Gastroesophageal sphincter (tissue), 4 donors: ENCODE data around the gene LDLRAD4. TPM values are rescaled to one million over a fixed set of nuclear protein-coding genes. Genes with fewer than 3 reads are reported as not detected.

ENCODE experiments used
- ATAC-seq: fragments of 150-250 bp; one replicate; pipeline ENCODE4 v1.9.1; 2016; ENCODE audit warnings: mild to moderate bottlenecking, moderate library complexity
- H3K27ac ChIP-seq, 4 donors: fragments of 200-600 bp; sonication (generic) in 3 of 4; 1 replicate in 3 of 4; 2 replicates in 1 of 4; pipeline ENCODE4 v1.5.1; 2016 to 2019
- H3K27me3 ChIP-seq: fragments of 200-600 bp; sonication (generic); one replicate; pipeline ENCODE4 v1.5.1; 2019
- H3K36me3 ChIP-seq, 2 donors: fragments of 200-600 bp; sonication (generic); one replicate each; pipeline ENCODE4 v1.5.1; 2019; ENCODE audit warnings: control low read depth in 1 of 2
- H3K4me1 ChIP-seq, 3 donors: fragments of 200-600 bp; sonication (generic); 1 replicate in 2 of 3; 2 replicates in 1 of 3; pipeline ENCODE4 v1.5.1; 2016 to 2019; ENCODE audit warnings: control low read depth in 2 of 3
- H3K4me3 ChIP-seq, 2 donors: fragments of 200-600 bp; sonication (generic); one replicate each; pipeline ENCODE4 v1.5.1; 2019; ENCODE audit warnings: mild to moderate bottlenecking in 1 of 2, moderate library complexity in 1 of 2
- H3K9me3 ChIP-seq, 3 donors: fragments of 200-600 bp; sonication (generic); one replicate each; pipeline ENCODE4 v1.5.1; 2017 to 2019; ENCODE audit warnings: control low read depth in 2 of 3
- CTCF ChIP-seq, 4 experiments: fragments of 200-600 bp in 2 of 4; fragments of 450-650 bp in 2 of 4; sonication (generic) in 1 of 4; IDR thresholded peaks; one replicate each; pipeline ENCODE4 v1.5.1; 2017 to 2019; ENCODE audit warnings: antibody characterized with exemption in 4 of 4, mild to moderate bottlenecking in 2 of 4, moderate library complexity in 2 of 4
- EP300 ChIP-seq: sonication (generic); formaldehyde crosslinking; IDR thresholded peaks from one replicate; pipeline ENCODE4 v1.6.1; 2017; ENCODE audit warnings: antibody characterized with exemption, mild to moderate bottlenecking
- POLR2A ChIP-seq, 2 donors: fragments of 450-650 bp; IDR thresholded peaks; one replicate each; pipeline ENCODE4 v1.6.1; 2017; ENCODE audit warnings: antibody characterized with exemption in 2 of 2, mild to moderate bottlenecking in 2 of 2, moderate library complexity in 1 of 2
- POLR2AphosphoS5 ChIP-seq: sonication (generic); formaldehyde crosslinking; IDR thresholded peaks from one replicate; pipeline ENCODE4 v1.6.1; 2017; ENCODE audit warnings: antibody characterized with exemption
- WGBS, 2 donors: methylation state at CpG; one replicate each; pipeline ENCODE4 v1.1.5; 2018; ENCODE audit warnings: low coverage in 1 of 2; 5-methylcytosine and 5-hydroxymethylcytosine counted together
- total RNA-seq, 4 donors: library from RNA; depleted of rRNA; stranded (reverse); fragments of >200 nt; gene quantifications; one replicate each; pipeline ENCODE4 v1.1.0, GENCODE V29; 2016

LDLRAD4 gene
- total RNA-seq, 4 donors from 2014 or later: 28.1 to 85.9 (median 55.2) TPM

GRCh38 chr18:13332874-13333273 lies 114.3 kb downstream of the LDLRAD4 start:
- no peak for ATAC-seq
- WGBS, 2 donors: 78% methylated on average over 5 of the region's 5 CpGs
- no peaks in the 10 kb centered on the region for H3K36me3 ChIP-seq
- TF ChIP-seq EP300 (no peak), POLR2A (IDR thresholded peaks at IDR 0.05) (no peak)
- H3K4me1 ChIP-seq: peaks cover 0 to 3% (median 0%) of the 10 kb centered on the region in 3 donors
- no peak overlapping the region for H3K4me3 ChIP-seq
- no peak overlapping the region for H3K27ac ChIP-seq
- no peaks in the 10 kb centered on the region for H3K27me3 ChIP-seq
- no peaks in the 10 kb centered on the region for H3K9me3 ChIP-seq

- TF ChIP-seq POLR2AphosphoS5 (no peak), POLR2A (IDR thresholded peaks at IDR 0.05) (no peak), CTCF (IDR thresholded peaks at IDR 0.05) (no peak), EP300 (no peak)
- Histone ChIP-seq H3K4me1 (peaks cover 0 to 3% (median 0%) of the 10 kb centered on the region in 3 donors), H3K27ac (no peak overlapping the region), H3K4me3 (no peak overlapping the region), H3K36me3 (no peaks in the 10 kb centered on the region), H3K9me3 (no peaks in the 10 kb centered on the region), H3K27me3 (no peaks in the 10 kb centered on the region)
- ATAC-seq: no peak
- 80 to 85% methylated on average over 1 to 6 of the region's 6 CpGs for WGBS, 2 donors
Measured at GRCh38 chr18:13335903-13336302, 117.3 kb downstream of the LDLRAD4 start.

GRCh38 chr18:13336841-13337240 lies 118.3 kb downstream of the LDLRAD4 start:
- no peak overlapping the region for H3K27ac ChIP-seq
- peaks cover 0 to 3% (median 0%) of the 10 kb centered on the region in 3 donors for H3K4me1 ChIP-seq
- TF ChIP-seq EP300 (no peak), POLR2AphosphoS5 (no peak), POLR2A (IDR thresholded peaks at IDR 0.05) (no peak), CTCF (IDR thresholded peaks at IDR 0.05) (no peak)
- no peak overlapping the region for H3K4me3 ChIP-seq
- H3K36me3 ChIP-seq: no peaks in the 10 kb centered on the region
- H3K27me3 ChIP-seq: no peaks in the 10 kb centered on the region
- no peak for ATAC-seq
- WGBS, 2 donors: 45 to 81% methylated on average over 1 to 4 of the region's 4 CpGs
- H3K9me3 ChIP-seq: peaks cover 0 to 5% (median 0%) of the 10 kb centered on the region in 3 donors

GRCh38 chr18:13337369-13337768 lies 118.8 kb downstream of the LDLRAD4 start:
- Histone ChIP-seq H3K4me3 (no peak overlapping the region), H3K36me3 (no peaks in the 10 kb centered on the region), H3K27me3 (no peaks in the 10 kb centered on the region), H3K4me1 (peaks cover 0 to 3% (median 0%) of the 10 kb centered on the region in 3 donors), H3K27ac (no peak overlapping the region), H3K9me3 (peaks cover 0 to 9% (median 0%) of the 10 kb centered on the region in 3 donors)
- no peak for TF ChIP-seq CTCF (IDR thresholded peaks at IDR 0.05)
- TF ChIP-seq POLR2A (IDR thresholded peaks at IDR 0.05): no peak
- TF ChIP-seq POLR2AphosphoS5: no peak
- TF ChIP-seq EP300: no peak
- no peak for ATAC-seq
- WGBS, 2 donors: 83 to 100% methylated on average over 4 to 5 of the region's 6 CpGs

GRCh38 chr18:13338318-13338717 lies 119.8 kb downstream of the LDLRAD4 start:
- 83 to 100% methylated on average over 2 of the region's 2 CpGs for WGBS, 2 donors
- Histone ChIP-seq H3K27ac (no peak overlapping the region), H3K4me1 (peaks cover 0 to 3% (median 0%) of the 10 kb centered on the region in 3 donors), H3K4me3 (no peak overlapping the region), H3K36me3 (no peaks in the 10 kb centered on the region), H3K9me3 (peaks cover 0 to 9% (median 0%) of the 10 kb centered on the region in 3 donors), H3K27me3 (no peaks in the 10 kb centered on the region)
- TF ChIP-seq POLR2AphosphoS5 (no peak), EP300 (no peak), POLR2A (IDR thresholded peaks at IDR 0.05) (no peak), CTCF (IDR thresholded peaks at IDR 0.05) (no peak)
- no peak for ATAC-seq
